Activated T-cell treated with anti-CD3 and anti-CD28 coated beads for 4 hours (primary cell): ENCODE results near the gene FOXB1.

Experiments used
- DNase-seq: peaks from one replicate; pipeline ENCODE4 v3.0.0-alpha.2; 2020

Gene FOXB1

GRCh38 chr15:60021589-60022378 lies 17.7 kb downstream of the FOXB1 start:
- DNase-seq = no peak

GRCh38 chr15:60022379-60022741 lies 18.2 kb downstream of the FOXB1 start:
- DNase-seq = no peak

GRCh38 chr15:60026555-60026954 lies 22.4 kb downstream of the FOXB1 start:
- DNase-seq = no peak

- no peak for DNase-seq
These were observed 31.2 kb downstream of the FOXB1 start for GRCh38 chr15:60035344-60035743.

- no peak for DNase-seq
These were observed 35.2 kb downstream of the FOXB1 start for GRCh38 chr15:60039316-60039715.

GRCh38 chr15:60043744-60044435 lies 39.8 kb downstream of the FOXB1 start:
- DNase-seq = no peak

- DNase-seq = no peak
These were observed 40.6 kb downstream of the FOXB1 start for GRCh38 chr15:60044636-60045270.

- DNase-seq = no peak
These were observed 43.6 kb downstream of the FOXB1 start for GRCh38 chr15:60047701-60048100.

GRCh38 chr15:60049948-60050347 lies 45.8 kb downstream of the FOXB1 start:
- no peak for DNase-seq

GRCh38 chr15:60052796-60053195 lies 48.7 kb downstream of the FOXB1 start:
- no peak for DNase-seq

- DNase-seq = no peak
These were observed 50.4 kb downstream of the FOXB1 start for GRCh38 chr15:60054472-60054871.
